Adrenal gland (tissue), 5 donors: ENCODE data around the gene MTUS2.

ENCODE experiments used
- CTCF ChIP-seq, 6 experiments: fragments of 450-650 bp in 4 of 6; fragments of 200-600 bp in 2 of 6; sonication (generic) in 1 of 6; IDR thresholded peaks; 1 replicate in 5 of 6; 2 replicates in 1 of 6; pipeline versions ENCODE4 v1.5.1 to v1.8.0; 2016 to 2021; ENCODE audit warnings: antibody characterized with exemption in 6 of 6, mild to moderate bottlenecking in 2 of 6, moderate library complexity in 1 of 6
- POLR2A ChIP-seq, 2 donors: fragments of 450-650 bp; IDR thresholded peaks; one replicate each; pipeline ENCODE4 v1.6.1; 2017; ENCODE audit warnings: antibody characterized with exemption in 2 of 2, mild to moderate bottlenecking in 2 of 2, moderate library complexity in 1 of 2
- donor health status: DM: no; HTN: no; CAD: no.

- TF ChIP-seq CTCF (IDR thresholded peaks at IDR 0.05) (no peak), POLR2A (IDR thresholded peaks at IDR 0.05) (no peak)
These were observed 566.1 kb downstream of the MTUS2 start for GRCh38 chr13:29386246-29386645.
